GM12872 (cell line): Measurements from ENCODE around the gene FLT1.

Experiments
- TF ChIP-seq, protein P1 (sequence below): IDR thresholded peaks from 3 replicates; pipeline ENCODE4 v1.5.1; 2011; ENCODE audit warnings: low read depth, mild to moderate bottlenecking, low read length, moderate library complexity; ENCODE audit not compliant: insufficient read depth

FLT1 gene

DNA sequence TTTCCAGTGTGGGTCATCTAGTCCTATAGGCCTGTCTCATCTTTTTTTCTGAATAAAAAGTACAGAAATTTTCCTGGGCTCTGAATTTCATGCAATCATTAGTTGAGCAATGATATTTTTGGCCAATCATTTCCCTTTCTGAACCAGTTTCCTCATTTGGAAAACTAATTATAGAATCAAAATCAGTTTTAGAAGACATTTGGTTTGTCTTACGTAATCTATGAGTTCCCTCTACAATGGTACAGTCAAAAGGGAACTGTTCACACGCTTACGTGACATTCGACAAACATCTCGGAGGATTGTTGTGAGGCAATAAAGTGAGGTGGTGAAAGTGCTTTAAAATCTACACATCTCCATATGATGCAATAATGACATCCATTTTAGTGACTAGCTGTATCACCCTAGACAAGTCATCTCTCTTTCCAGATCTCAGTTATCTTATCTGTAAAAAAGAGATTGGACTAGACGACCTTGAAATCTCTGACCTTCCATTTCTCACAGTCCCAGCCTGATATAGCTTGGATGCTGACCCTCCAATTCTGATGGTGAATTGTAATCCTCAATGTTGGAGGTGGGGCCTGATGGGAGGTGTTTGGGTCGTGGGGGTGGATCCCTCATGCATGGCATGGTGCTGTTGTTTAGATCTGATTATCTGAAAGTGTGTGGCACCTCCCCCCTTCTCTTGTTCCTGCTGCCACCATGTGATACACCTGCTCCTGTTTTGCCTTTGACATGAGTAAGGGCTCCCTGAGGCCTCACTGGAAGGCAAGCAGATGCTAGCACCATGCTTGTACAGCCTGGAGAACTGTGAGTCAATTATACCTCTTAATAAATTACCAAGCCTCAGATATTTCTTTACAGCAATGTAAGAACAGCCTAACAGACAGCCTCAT, 26.7 kb downstream of the FLT1 start:
- TF ChIP-seq, protein P1, sequence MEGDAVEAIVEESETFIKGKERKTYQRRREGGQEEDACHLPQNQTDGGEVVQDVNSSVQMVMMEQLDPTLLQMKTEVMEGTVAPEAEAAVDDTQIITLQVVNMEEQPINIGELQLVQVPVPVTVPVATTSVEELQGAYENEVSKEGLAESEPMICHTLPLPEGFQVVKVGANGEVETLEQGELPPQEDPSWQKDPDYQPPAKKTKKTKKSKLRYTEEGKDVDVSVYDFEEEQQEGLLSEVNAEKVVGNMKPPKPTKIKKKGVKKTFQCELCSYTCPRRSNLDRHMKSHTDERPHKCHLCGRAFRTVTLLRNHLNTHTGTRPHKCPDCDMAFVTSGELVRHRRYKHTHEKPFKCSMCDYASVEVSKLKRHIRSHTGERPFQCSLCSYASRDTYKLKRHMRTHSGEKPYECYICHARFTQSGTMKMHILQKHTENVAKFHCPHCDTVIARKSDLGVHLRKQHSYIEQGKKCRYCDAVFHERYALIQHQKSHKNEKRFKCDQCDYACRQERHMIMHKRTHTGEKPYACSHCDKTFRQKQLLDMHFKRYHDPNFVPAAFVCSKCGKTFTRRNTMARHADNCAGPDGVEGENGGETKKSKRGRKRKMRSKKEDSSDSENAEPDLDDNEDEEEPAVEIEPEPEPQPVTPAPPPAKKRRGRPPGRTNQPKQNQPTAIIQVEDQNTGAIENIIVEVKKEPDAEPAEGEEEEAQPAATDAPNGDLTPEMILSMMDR: no peak

GRCh38 chr13:28467034-28467433, 27.9 kb downstream of the FLT1 start:
- TF ChIP-seq, protein P1: no peak

GRCh38 chr13:28466151-28466550, 28.8 kb downstream of the FLT1 start:
- TF ChIP-seq, protein P1: no peak

DNA sequence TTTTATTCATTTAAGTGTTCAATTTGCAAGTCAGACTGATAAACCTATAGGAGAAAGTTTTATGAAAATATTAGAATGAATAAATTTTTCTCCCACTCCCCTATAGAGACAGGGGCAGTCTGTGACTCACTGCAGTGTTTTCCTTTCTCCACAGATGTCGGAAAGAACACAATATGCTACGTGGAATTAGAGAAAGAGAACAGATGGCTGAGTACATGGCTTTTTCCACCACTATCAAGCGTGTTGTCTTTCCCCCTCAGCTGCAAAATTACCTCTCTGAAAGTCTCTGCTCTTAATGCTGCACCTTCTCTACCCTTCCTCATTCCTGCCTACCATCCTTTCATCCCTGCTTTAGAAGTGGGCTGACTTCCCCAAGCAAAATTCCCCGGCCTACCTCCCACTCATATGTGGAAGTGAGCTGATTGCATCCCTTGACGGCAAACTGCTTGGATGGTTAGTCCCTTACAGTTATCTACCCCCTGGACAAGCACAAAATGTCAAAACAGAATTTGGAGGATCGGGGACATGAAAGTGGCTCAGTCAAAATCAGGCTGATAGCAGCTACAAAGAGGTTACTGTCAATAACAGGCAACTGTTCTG, 30.0 kb downstream of the FLT1 start:
- TF ChIP-seq, protein P1: no peak

DNA sequence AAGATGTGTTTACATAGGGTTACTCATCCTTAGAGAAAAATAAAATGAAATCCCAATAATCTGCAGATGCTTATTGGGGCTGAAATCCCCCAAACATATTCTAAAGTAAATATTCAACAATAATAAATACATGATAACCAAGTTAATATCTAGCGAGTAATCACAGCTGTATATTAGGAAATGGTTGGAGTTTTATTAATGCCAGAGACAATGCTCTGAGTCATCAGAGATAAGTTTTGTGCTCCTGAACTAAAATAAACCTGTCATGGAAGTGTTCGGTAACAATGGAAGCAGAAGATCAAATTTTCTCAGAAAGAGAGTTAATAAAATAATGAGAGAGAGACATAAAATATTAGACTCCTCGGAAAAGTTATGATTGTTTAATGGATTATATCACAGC, 31.4 kb downstream of the FLT1 start:
- TF ChIP-seq, protein P1: no peak

- TF ChIP-seq, protein P1: no peak
Observed at GRCh38 chr13:28459911-28460310, 35.0 kb downstream of the FLT1 start.

DNA sequence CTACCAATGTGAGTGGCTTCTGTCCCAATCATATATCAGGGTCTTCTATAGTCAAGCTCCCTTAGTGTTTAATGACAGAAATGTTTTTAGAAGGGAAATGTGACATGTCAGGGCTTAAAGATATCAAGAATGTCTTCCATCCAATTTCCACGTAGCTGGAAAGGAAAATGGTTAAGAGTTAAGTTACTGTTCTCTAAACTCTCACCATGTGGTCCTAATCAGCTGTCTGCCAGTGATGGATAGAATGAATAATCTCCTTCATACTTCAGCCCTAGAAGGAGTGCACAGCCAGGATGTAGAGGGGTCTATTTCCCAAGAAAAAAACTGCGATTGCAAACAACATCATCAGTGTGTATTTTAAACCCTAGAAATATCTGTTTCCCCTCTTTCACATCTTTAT, 36.3 kb downstream of the FLT1 start:
- TF ChIP-seq, protein P1: no peak
